Frontal cortex (tissue), 4 donors: ENCODE measurements around the gene DDIAS. TPM values are rescaled to one million over a fixed set of nuclear protein-coding genes. Genes with fewer than 3 reads are reported as not detected.
A peak's percentile ranks its signal among the peaks of the same experiment; 100 is the strongest.
"Not testable (repeated sequence)": the region's sequence is repeated elsewhere in the genome, so short reads cannot be mapped to it uniquely, and the experiment has no call there.

ENCODE experiments used
- DNase-seq, 2 donors: peaks; one replicate each; pipeline ENCODE4 v3.0.0; 2012; ENCODE audit warnings: low spot score in 2 of 2
- FAIRE-seq: peaks from 2 replicates; lab custom pipeline; 2012; peaks lifted over from hg19 to GRCh38; lab: Jason Lieb, UNC
- total RNA-seq: library from RNA; depleted of rRNA; stranded (reverse); fragments of >200 nt; gene quantifications from one replicate; pipeline ENCODE4 v1.2.3, GENCODE V29; 2014
- donor health status: control.
- donor health status: control.
- donor health status: control.

DDIAS gene
- total RNA-seq, 1 donor from 2014 or later: 1.6 TPM

DNA sequence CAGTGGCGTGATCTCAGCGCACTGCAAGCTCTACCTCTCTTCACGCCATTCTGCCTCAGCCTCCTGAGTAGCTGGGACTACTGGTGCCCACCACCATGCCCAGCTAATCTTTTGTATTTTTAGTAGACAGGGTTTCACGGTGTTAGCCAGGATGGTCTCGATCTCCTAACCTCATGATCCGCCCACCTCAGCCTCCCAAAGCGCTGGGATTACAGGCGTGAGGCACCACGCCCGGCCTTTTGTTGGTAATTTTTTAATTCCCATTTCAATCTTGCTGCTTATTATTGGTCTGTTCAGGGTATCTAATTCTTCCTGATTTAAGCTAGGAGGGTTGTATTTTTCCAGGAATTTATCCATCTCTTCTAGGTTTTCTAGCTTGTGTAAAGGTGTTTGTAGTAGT is 18.2 kb downstream of the DDIAS start:
- not testable (repeated sequence) for DNase-seq, FAIRE-seq

GRCh38 chr11:82920227-82920626 is 18.7 kb downstream of the DDIAS start:
- not testable (repeated sequence) for FAIRE-seq, DNase-seq

DNA sequence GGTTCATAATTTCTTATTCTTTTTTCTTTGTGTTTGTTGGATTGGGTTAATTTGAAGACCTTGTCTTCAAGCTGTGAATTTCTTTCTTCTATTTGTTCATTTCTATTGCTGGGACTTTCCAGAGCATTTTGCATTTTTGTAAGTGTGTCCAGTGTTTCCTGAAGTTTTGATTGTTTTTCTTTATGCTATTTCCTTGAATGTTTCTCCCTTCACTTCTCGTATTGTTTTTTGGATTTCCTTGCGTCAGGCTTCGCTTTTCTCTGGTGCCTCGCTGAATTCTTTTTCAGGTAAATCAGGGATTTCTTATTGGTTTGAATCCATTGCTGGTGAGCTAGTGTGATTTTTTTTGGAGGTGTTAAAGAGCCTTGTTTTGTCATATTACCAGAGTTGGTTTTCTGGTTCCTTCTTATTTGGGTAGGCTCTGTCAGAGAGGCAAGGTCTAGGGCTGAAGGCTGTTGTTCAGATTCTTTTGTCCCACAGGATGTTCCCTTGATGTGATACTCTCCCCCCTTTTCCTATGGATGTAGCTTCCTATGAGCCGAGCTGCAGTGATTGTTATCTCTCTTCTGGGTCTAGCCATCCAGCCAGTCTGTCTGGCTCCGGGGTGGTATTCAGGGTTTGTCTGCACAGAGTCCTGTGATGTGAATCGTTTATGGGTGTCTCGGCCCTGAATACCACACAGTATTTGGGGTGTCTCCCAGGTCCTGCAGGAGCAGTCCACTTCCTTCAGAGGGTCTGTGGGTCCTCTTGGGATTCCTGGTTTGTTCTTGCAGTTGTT is 21.0 kb downstream of the DDIAS start:
- DNase-seq, FAIRE-seq: not testable (repeated sequence)

- DNase-seq: no peak
- no peak for FAIRE-seq
Observed at GRCh38 chr11:82924522-82925224, 23.1 kb downstream of the DDIAS start.

DNA sequence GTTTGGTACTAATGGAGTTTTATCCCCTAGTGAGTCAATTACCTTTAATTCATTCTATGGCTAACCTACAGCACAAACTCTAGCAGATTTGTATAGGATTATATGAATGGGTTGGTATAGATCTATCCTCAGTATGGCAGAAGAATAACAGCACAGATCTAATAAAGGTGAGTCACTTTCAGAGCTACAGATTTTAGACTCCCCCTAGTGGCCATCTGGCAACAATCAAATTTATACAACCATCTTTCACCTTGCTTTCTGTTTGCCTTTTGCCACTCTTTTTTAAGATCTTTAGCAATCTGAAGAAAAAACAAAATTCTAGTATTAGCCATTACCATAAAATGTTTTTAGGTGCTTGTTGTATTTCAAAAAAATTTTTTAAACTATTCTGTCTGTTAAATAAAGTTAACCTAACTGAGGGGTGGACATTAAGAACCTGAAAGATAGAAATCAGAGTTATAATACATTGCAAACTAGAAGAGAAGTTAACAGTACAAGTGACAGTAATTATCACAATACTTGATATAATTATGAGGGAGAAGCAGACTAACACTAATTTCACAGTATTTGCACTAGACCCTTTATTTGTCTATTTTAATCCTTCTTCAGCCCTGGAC is 25.8 kb downstream of the DDIAS start:
- DNase-seq: peak; percentile 13 to 45
- FAIRE-seq: peak; percentile 84

GRCh38 chr11:82929121-82929520 is 27.6 kb downstream of the DDIAS start:
- FAIRE-seq (no peak), DNase-seq (no peak)

GRCh38 chr11:82930229-82930628 is 28.7 kb downstream of the DDIAS start:
- DNase-seq (no peak), FAIRE-seq (no peak)

- FAIRE-seq: no peak
- no peak for DNase-seq
Observed at GRCh38 chr11:82930734-82931133, 29.2 kb downstream of the DDIAS start.

- FAIRE-seq (no peak), DNase-seq (no peak)
Observed at GRCh38 chr11:82932564-82932963, 31.0 kb downstream of the DDIAS start.

- DNase-seq (no peak), FAIRE-seq (no peak)
Observed at GRCh38 chr11:82936261-82936660, 34.7 kb downstream of the DDIAS start.

GRCh38 chr11:82937554-82937953 is 36.0 kb downstream of the DDIAS start:
- no peak for FAIRE-seq
- DNase-seq: no peak

DNA sequence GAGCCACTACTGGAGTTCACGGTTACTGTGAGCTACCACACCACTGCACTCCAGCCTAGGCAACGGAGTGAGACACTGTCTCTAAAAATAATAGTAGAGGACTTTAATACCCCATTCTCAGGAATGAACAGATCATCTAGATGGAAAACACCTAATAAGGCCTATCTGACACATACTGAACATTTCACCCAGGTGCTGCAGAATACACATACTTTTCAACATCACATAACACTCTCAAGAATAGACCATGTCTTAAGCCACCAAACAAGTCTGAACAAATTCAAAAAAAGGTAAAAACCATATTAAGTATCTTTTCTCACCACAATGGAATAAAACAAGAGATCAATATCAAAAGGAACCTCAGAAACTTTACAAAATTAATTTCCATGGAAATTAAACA is 37.9 kb downstream of the DDIAS start:
- no peak for DNase-seq
- FAIRE-seq: no peak

GRCh38 chr11:82942376-82942775 is 40.8 kb downstream of the DDIAS start:
- DNase-seq (no peak), FAIRE-seq (no peak)

GRCh38 chr11:82943430-82943829 is 41.9 kb downstream of the DDIAS start:
- not testable (repeated sequence) for DNase-seq, FAIRE-seq

DNA sequence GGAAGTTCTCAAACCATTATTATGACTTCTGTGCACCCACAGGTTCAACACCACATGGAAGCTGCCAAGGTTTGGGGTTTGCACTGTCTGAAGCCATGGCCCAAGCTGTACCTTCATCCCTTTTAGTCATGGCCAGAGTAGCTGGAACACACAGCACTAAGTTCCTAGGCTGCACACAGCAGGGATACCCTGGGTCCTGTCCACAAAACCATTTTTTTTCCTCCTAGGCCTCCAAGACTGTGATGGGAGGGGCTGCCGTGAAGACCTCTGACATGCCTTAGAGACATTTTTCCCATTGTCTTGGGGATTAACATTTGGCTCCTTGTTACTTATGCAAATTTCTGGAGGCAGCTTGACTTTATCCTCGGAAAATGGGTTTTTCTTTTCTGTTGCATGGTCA is 42.7 kb downstream of the DDIAS start:
- FAIRE-seq (no peak), DNase-seq (no peak)

- FAIRE-seq, DNase-seq: not testable (repeated sequence)
Observed at GRCh38 chr11:82945041-82945440, 43.5 kb downstream of the DDIAS start.

DNA sequence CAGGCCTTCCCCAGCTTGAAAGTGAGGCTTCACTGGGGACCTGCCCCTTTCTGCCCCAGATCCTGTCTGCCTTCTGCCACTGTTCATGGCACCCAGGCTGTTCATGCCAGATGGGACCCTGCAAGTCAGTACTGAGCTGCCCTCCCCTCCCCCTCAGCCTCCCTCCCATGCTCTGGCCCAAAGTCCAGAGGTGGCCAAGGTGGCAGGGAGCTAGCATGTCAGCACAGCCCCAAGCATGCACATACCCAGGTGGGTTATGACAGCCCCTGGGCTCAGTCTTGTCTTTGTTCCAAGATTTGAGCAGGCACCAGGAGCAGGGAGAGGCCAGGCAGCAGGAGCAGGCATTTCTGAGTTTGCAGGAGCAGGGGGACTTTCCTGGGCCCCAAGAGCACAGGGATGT is 44.1 kb downstream of the DDIAS start:
- no peak for DNase-seq
- no peak for FAIRE-seq

DNA sequence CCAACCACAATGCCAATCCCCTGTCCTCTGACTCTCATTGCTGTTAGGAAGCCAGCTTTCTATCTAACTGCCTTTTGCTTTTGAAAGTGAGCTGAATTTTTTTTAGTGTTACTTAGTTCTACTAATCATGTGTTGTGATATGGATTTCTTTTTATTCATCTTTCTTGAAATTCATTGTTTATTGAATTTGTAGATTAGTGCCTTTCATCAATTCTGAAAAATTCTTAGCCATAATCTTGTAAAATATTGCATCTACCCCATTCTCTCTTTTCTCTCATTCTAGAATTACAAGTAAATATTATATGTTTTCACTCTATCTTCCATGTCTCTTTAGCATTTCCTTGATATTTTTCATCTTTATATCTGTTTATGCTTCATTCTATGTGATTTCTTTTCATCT is 47.8 kb downstream of the DDIAS start:
- FAIRE-seq: no peak
- DNase-seq: no peak

DNA sequence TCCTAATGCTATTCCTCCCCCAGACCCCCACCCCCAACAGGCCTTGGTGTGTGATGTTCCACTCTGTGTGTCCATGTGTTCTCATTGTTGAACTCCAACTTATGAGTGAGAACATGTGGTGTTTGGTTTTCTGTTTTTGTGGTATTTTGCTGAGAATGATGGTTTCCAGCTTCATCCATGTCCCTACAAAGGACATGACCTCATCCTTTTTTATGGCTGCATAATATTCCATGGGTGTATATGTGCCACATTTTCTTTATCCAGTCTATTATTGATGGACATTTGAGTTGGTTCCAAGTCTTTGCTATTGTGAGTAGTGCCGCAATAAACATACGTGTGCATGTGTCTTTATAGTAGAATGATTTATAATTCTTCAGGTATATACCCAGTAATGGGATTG is 49.0 kb downstream of the DDIAS start:
- not testable (repeated sequence) for DNase-seq

DNA sequence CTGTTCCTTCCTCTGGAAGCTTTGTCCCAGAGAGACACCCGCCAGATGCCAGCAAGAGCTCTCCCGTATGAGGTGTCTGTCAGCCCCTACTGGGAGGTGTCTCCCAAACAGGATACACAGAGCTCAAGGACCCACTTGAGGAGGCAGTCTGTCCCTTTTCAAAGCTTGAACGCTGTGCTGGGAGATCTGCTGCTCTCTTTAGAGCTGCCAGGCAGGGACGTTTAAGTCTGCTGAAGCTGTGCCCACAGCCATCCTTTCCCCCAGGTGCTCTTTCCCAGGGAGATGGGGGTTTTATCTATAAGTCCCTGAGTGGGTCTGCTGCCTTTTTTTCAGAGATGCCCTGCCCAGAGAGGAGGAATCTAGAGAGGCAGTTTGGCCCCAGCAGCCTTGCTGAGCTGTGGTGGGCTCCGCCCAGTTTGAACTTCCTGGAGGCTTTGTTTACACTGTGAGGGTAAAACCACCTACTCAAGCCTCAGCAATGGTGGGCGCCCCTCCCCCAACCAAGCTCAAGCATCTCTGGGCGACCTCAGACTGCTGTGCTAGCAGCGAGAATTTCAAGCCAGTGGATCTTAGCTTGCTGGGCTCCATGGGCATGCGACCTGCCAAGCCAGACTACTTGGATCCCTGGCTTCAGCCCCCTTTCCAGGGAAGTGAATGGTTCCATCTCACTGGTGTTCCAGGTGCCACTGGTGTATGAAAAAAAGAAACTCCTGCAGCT is 54.4 kb downstream of the DDIAS start:
- not testable (repeated sequence) for DNase-seq, FAIRE-seq

More for the DNA sequence above, 49.0 kb downstream of the DDIAS start:
- not testable (repeated sequence) for FAIRE-seq
